Adipocyte (in vitro differentiated cells): Measurements from ENCODE around the gene WNK2.

Experiments used
- DNase-seq: peaks from one replicate; pipeline ENCODE4 v3.0.0-alpha.2; 2015; ENCODE audit warnings: low read depth
- H3K27me3 ChIP-seq: replicated peaks from 2 replicates; pipeline ENCODE4 v1.7.0; 2013; ENCODE audit warnings: mild to moderate bottlenecking, low read length, moderate library complexity; ENCODE audit not compliant: control insufficient read depth, insufficient read depth
- H3K36me3 ChIP-seq: 2 replicates; pipeline ENCODE4 v1.7.0; 2013; ENCODE audit warnings: low read length, mild to moderate bottlenecking, moderate library complexity; ENCODE audit not compliant: control insufficient read depth, insufficient read depth, severe bottlenecking
- H3K4me1 ChIP-seq: 2 replicates; pipeline ENCODE4 v1.7.0; 2013; ENCODE audit warnings: mild to moderate bottlenecking, low read length, moderate library complexity; ENCODE audit not compliant: control insufficient read depth, insufficient read depth
- H3K4me3 ChIP-seq: 2 replicates; pipeline ENCODE4 v1.7.0; 2013; ENCODE audit warnings: mild to moderate bottlenecking, low read length, moderate library complexity
- H3K9ac ChIP-seq: 2 replicates; pipeline ENCODE4 v1.7.0; 2013; ENCODE audit warnings: mild to moderate bottlenecking, low read length, moderate library complexity
- H3K9me3 ChIP-seq: 2 replicates; pipeline ENCODE4 v1.7.0; 2013; ENCODE audit warnings: mild to moderate bottlenecking, low read length, moderate library complexity; ENCODE audit not compliant: control insufficient read depth

The WNK2 gene

GRCh38 chr9:93167185-93167584, 16.8 kb upstream of the WNK2 start:
- Histone ChIP-seq H3K4me1 (no peaks in the 10 kb centered on the region), H3K4me3 (no peak overlapping the region), H3K9ac (no peak overlapping the region), H3K9me3 (no peaks in the 10 kb centered on the region), H3K36me3 (no peaks in the 10 kb centered on the region), H3K27me3 (peaks cover 6% of the 10 kb centered on the region)
- no peak for DNase-seq

DNA sequence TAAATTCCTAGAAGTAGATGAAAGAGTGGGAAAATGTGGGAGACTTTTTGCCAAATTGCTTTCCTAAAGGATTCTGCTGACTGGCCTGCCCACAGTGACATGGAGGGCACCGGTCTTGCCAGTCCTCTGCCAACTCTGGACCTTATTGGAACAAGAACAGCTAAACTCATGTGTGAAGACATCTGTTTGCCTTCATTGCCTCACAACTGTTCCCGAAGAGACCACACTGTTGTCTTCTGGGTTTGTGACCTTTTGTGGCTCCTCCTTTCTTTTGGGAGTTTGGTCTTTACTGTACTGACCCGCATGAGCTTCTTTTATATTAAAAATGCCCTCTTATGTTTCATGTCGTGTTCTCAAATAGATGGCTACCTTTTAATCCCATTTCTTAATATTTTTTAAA, 16.1 kb upstream of the WNK2 start:
- Histone ChIP-seq H3K4me1 (no peaks in the 10 kb centered on the region), H3K4me3 (no peak overlapping the region), H3K9ac (no peak overlapping the region), H3K27me3 (peaks cover 13% of the 10 kb centered on the region), H3K36me3 (no peaks in the 10 kb centered on the region), H3K9me3 (no peaks in the 10 kb centered on the region)
- DNase-seq: no peak

DNA sequence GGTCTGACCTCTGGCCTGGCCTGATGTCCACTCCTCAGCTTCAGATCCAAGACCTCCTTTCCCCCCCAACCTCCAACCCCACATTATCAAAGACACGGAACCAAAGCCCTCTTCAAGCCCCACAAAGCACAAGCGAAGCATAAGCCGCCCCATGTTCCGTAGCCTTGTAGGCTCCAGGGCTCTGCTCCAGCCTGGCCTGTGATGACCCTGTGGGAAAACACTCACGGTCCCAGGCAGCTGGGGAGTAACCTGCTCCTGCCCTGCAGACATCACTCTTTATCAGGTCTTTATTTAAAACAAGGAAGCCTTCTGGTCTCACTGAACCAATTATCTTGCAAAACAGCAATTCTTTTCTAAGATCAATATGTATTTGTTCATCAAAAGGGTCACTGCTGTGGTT, 15.4 kb upstream of the WNK2 start:
- H3K4me3 ChIP-seq: no peak overlapping the region
- peaks cover 19% of the 10 kb centered on the region for H3K27me3 ChIP-seq
- H3K36me3 ChIP-seq: no peaks in the 10 kb centered on the region
- H3K4me1 ChIP-seq: no peaks in the 10 kb centered on the region
- H3K9ac ChIP-seq: no peak overlapping the region
- no peak for DNase-seq
- no peaks in the 10 kb centered on the region for H3K9me3 ChIP-seq

- peaks cover 23% of the 10 kb centered on the region for H3K27me3 ChIP-seq
- no peaks in the 10 kb centered on the region for H3K36me3 ChIP-seq
Measured at GRCh38 chr9:93169444-93169843, 14.5 kb upstream of the WNK2 start.

DNA sequence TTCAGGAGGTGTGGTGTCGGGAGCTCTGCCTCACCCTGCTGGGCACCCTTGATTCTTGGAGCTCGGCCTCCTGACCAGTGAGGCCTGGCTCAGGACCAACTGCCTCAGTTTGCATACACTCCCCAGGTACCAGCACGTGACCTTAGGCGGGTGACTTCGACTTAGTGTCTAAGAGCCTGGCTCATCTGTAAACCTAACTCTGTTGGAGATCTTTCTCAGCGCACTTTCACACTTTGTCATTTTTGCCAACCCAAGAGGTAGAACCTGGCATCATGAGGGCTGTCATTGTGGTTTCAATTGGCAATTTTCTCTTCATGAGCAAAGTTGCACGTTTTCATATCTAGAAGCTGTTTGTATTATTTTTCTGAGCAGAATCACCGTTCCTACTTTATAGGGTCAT, 13.4 kb upstream of the WNK2 start:
- Histone ChIP-seq H3K9ac (no peak overlapping the region), H3K36me3 (no peaks in the 10 kb centered on the region), H3K9me3 (no peaks in the 10 kb centered on the region), H3K4me1 (no peaks in the 10 kb centered on the region), H3K27me3 (peaks cover 21% of the 10 kb centered on the region), H3K4me3 (no peak overlapping the region)
- no peak for DNase-seq

More at GRCh38 chr9:93169444-93169843, 14.5 kb upstream of the WNK2 start:
- DNase-seq: no peak
- Histone ChIP-seq H3K9ac (no peak overlapping the region), H3K9me3 (no peaks in the 10 kb centered on the region), H3K4me3 (no peak overlapping the region), H3K4me1 (no peaks in the 10 kb centered on the region)

GRCh38 chr9:93171261-93171990, 12.5 kb upstream of the WNK2 start:
- no peak overlapping the region for H3K9ac ChIP-seq
- H3K27me3 ChIP-seq: peaks cover 21% of the 10 kb centered on the region
- no peaks in the 10 kb centered on the region for H3K36me3 ChIP-seq
- H3K4me3 ChIP-seq: no peak overlapping the region
- H3K9me3 ChIP-seq: no peaks in the 10 kb centered on the region
- H3K4me1 ChIP-seq: no peaks in the 10 kb centered on the region
- no peak for DNase-seq

GRCh38 chr9:93172666-93173364, 11.1 kb upstream of the WNK2 start:
- Histone ChIP-seq H3K4me1 (no peaks in the 10 kb centered on the region), H3K27me3 (peaks cover 23% of the 10 kb centered on the region), H3K36me3 (no peaks in the 10 kb centered on the region), H3K9me3 (no peaks in the 10 kb centered on the region), H3K9ac (no peak overlapping the region), H3K4me3 (no peak overlapping the region)
- no peak for DNase-seq

DNA sequence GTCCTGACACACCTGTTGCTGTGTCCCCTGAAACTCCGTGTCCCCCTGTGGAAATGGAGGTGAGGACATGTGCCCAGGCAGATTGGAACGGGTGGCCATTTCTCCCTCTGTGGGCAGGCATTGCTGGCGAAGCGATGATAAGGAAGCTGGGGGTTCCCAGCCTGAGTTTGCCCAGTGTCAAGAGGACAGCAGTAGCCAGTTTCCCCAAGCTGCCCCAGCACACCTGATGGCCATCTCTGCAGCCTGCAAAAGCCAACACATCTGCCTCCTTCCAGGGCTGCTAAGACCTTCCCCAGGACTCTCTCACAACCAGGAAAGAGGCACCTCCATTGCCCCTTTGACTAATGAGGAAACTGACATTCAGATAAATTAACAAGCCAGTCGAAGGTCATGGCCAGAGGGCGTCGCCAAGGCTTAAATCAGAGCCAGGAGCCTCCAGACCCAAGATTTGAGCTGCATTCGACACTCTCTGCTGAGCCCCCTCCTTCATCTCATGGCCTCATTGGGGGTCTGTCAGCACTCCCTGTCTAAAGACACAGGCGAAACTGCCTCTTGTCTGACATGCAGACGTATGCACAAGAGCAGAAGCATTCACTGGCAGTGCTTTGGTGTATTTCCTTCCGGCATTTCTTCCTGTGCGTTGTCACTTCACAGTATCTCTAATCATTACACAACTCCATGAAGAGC, 10.4 kb upstream of the WNK2 start:
- no peak for DNase-seq
- H3K27me3 ChIP-seq: peaks cover 26% of the 10 kb centered on the region
- no peak overlapping the region for H3K4me3 ChIP-seq
- H3K4me1 ChIP-seq: no peaks in the 10 kb centered on the region
- no peaks in the 10 kb centered on the region for H3K9me3 ChIP-seq
- H3K9ac ChIP-seq: no peak overlapping the region
- H3K36me3 ChIP-seq: no peaks in the 10 kb centered on the region

GRCh38 chr9:93174976-93175375, 9.0 kb upstream of the WNK2 start:
- Histone ChIP-seq H3K4me1 (no peaks in the 10 kb centered on the region), H3K36me3 (no peaks in the 10 kb centered on the region), H3K4me3 (no peak overlapping the region), H3K9me3 (no peaks in the 10 kb centered on the region), H3K9ac (no peak overlapping the region), H3K27me3 (peaks cover 32% of the 10 kb centered on the region)
- no peak for DNase-seq

GRCh38 chr9:93177676-93178075, 6.3 kb upstream of the WNK2 start:
- H3K27me3 ChIP-seq: peaks cover 48% of the 10 kb centered on the region
- no peaks in the 10 kb centered on the region for H3K4me1 ChIP-seq
- no peak overlapping the region for H3K4me3 ChIP-seq
- no peaks in the 10 kb centered on the region for H3K9me3 ChIP-seq
- no peaks in the 10 kb centered on the region for H3K36me3 ChIP-seq
- DNase-seq: no peak
- no peak overlapping the region for H3K9ac ChIP-seq
